GM10266 (cell line): ENCODE results near the gene FBH1.
"Not testable (repeated sequence)": the region's sequence is repeated elsewhere in the genome, so short reads cannot be mapped to it uniquely, and the experiment has no call there.

Experiments used
- DNase-seq: peaks from one replicate; pipeline ENCODE4 v3.0.0; 2012; ENCODE audit errors: extremely low spot score
- CTCF ChIP-seq: IDR thresholded peaks from 2 replicates; pipeline ENCODE4 v1.5.1; 2012; ENCODE audit warnings: mild to moderate bottlenecking, low read depth; ENCODE audit not compliant: control insufficient read depth, insufficient read depth; ENCODE audit errors: missing control alignments

FBH1 gene

GRCh38 chr10:5961405-5962100 is 71.5 kb downstream of the FBH1 start:
- no peak for TF ChIP-seq CTCF

GRCh38 chr10:5962358-5962940 is 72.4 kb downstream of the FBH1 start:
- not testable (repeated sequence) for DNase-seq

More at GRCh38 chr10:5961405-5962100, 71.5 kb downstream of the FBH1 start:
- DNase-seq = no peak

- DNase-seq = no peak
- TF ChIP-seq CTCF = no peak
Measured at GRCh38 chr10:5963071-5963470, 73.0 kb downstream of the FBH1 start.

GRCh38 chr10:5963591-5963990 is 73.5 kb downstream of the FBH1 start:
- no peak for DNase-seq
- TF ChIP-seq CTCF = no peak

GRCh38 chr10:5964736-5965135 is 74.7 kb downstream of the FBH1 start:
- TF ChIP-seq CTCF = no peak
- no peak for DNase-seq

GRCh38 chr10:5965266-5965665 is 75.2 kb downstream of the FBH1 start:
- DNase-seq = no peak

GRCh38 chr10:5968037-5968680 is 78.1 kb downstream of the FBH1 start:
- no peak for TF ChIP-seq CTCF
- DNase-seq = no peak

More at GRCh38 chr10:5965266-5965665, 75.2 kb downstream of the FBH1 start:
- no peak for TF ChIP-seq CTCF
